Islet precursor cell (in vitro differentiated cells): ENCODE data around the gene NTN1.

ENCODE experiments used
- DNase-seq: peaks from one replicate; pipeline ENCODE4 v3.0.0-alpha.2; 2018

The NTN1 gene

GRCh38 chr17:9236286-9237052 lies 215.2 kb downstream of the NTN1 start:
- DNase-seq, result no peak

- DNase-seq, result no peak
Measured at GRCh38 chr17:9237053-9237410, 215.7 kb downstream of the NTN1 start.

GRCh38 chr17:9237661-9238301 lies 216.5 kb downstream of the NTN1 start:
- DNase-seq, result no peak

- peak; percentile 49 for DNase-seq
Measured at GRCh38 chr17:9238340-9239245, 217.3 kb downstream of the NTN1 start.

- DNase-seq, result no peak
Measured at GRCh38 chr17:9239246-9239792, 218.0 kb downstream of the NTN1 start.

- DNase-seq, result peak; percentile 91
Measured at GRCh38 chr17:9239793-9240658, 218.7 kb downstream of the NTN1 start.

GRCh38 chr17:9240659-9241370 lies 219.5 kb downstream of the NTN1 start:
- peak; percentile 91 for DNase-seq

- no peak for DNase-seq
Measured at GRCh38 chr17:9241371-9241712, 220.0 kb downstream of the NTN1 start.

- no peak for DNase-seq
Measured at GRCh38 chr17:9241774-9242496, 220.6 kb downstream of the NTN1 start.

GRCh38 chr17:9242497-9242881 lies 221.2 kb downstream of the NTN1 start:
- no peak for DNase-seq

- DNase-seq, result no peak
Measured at GRCh38 chr17:9242983-9243382, 221.7 kb downstream of the NTN1 start.

GRCh38 chr17:9244066-9245052 lies 223.0 kb downstream of the NTN1 start:
- no peak for DNase-seq

GRCh38 chr17:9247401-9247938 lies 226.2 kb downstream of the NTN1 start:
- DNase-seq, result no peak

- no peak for DNase-seq
Measured at GRCh38 chr17:9249245-9249953, 228.1 kb downstream of the NTN1 start.

- DNase-seq, result no peak
Measured at GRCh38 chr17:9251273-9251672, 230.0 kb downstream of the NTN1 start.

GRCh38 chr17:9253308-9253707 lies 232.0 kb downstream of the NTN1 start:
- DNase-seq, result no peak

GRCh38 chr17:9254841-9255240 lies 233.5 kb downstream of the NTN1 start:
- no peak for DNase-seq

GRCh38 chr17:9255833-9256232 lies 234.5 kb downstream of the NTN1 start:
- no peak for DNase-seq

GRCh38 chr17:9256361-9256750 lies 235.0 kb downstream of the NTN1 start:
- DNase-seq, result no peak
